OCI-LY7 (cell line): ENCODE results near the gene NCK2.

Experiments used
- CTCF ChIP-seq: fragments of 200-600 bp; sonication (generic); conservative IDR thresholded peaks from 2 replicates; pipeline ENCODE4 v1.5.1; 2014; ENCODE audit warnings: mild to moderate bottlenecking, antibody characterized with exemption, low read length, moderate library complexity, mixed read lengths
- EZH2phosphoT487 ChIP-seq: fragments of 200-600 bp; sonication (generic); IDR thresholded peaks from 2 replicates; pipeline ENCODE4 v1.6.1; 2018; ENCODE audit warnings: low read depth, borderline replicate concordance, mild to moderate bottlenecking, mixed run types, antibody characterized with exemption, low read length, moderate library complexity, mixed read lengths

DNA sequence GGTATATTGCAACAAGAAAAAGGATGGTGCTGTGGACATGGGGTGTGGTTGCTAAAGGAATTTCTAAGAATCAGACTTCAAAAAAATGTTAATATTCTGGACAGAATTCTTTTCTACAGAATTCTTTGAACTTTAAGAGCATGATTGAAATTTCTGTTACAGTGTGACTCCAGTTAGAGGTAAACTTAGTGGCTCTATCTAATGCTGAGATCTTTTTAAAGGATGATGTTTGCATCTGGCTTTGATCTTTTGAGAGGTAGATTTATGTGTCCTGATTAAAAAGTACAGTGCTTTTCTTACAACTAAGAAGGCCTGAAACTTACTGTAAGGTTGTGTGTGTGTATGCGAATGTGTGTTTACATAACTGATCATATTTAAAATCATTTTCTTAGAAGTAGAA lies 25.4 kb downstream of the NCK2 start:
- no peak for TF ChIP-seq EZH2phosphoT487
- TF ChIP-seq CTCF, result no peak
